ENCODE data around the gene C10orf90.

C10orf90 gene

GRCh38 chr10:126632705-126633104 is 37.8 kb downstream of the C10orf90 start:
- H3K9me3 Mint-ChIP-seq = no peaks in the 10 kb centered on the region
- H3K27ac Mint-ChIP-seq = no peak overlapping the region
- DNase-seq (no peak), ATAC-seq (no peak)
- H3K36me3 Mint-ChIP-seq (ENCODE audit: low read depth) = no peaks in the 10 kb centered on the region
- H3K27me3 Mint-ChIP-seq = no peaks in the 10 kb centered on the region
- H3K4me3 Mint-ChIP-seq = no peak overlapping the region
- H3K4me1 Mint-ChIP-seq = no peaks in the 10 kb centered on the region

GRCh38 chr10:126629925-126630624 is 40.4 kb downstream of the C10orf90 start:
- Mint-ChIP-seq H3K27ac (no peak overlapping the region), H3K27me3 (no peaks in the 10 kb centered on the region), H3K4me1 (no peaks in the 10 kb centered on the region), H3K9me3 (no peaks in the 10 kb centered on the region), H3K36me3 (ENCODE audit: low read depth) (no peaks in the 10 kb centered on the region), H3K4me3 (no peak overlapping the region)
- DNase-seq (no peak), ATAC-seq (no peak)

DNA sequence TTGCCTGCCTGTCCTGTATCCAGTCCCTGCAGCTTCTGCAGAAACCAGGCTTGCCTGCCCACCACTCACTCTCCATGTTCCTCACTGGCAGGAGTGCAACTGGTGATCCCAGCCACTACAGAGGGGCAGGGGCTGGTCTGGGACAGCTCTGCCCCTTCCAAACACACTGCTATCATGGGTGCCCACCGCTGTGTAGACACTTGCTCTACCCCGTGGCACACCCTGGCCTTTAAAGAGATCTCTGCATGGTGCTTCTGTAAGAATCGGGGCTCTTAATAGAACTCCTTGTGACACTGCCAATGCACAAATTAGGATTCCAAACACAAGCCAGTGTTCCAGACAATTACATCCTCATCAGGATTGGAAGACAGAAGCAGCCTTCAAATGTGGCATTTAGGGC is 41.7 kb downstream of the C10orf90 start:
- H3K4me1 Mint-ChIP-seq = no peaks in the 10 kb centered on the region
- no peaks in the 10 kb centered on the region for H3K27me3 Mint-ChIP-seq
- H3K36me3 Mint-ChIP-seq (ENCODE audit: low read depth) = no peaks in the 10 kb centered on the region
- DNase-seq = no peak
- H3K9me3 Mint-ChIP-seq = no peaks in the 10 kb centered on the region
- no peak for ATAC-seq
- no peak overlapping the region for H3K27ac Mint-ChIP-seq
- H3K4me3 Mint-ChIP-seq = no peak overlapping the region

DNA sequence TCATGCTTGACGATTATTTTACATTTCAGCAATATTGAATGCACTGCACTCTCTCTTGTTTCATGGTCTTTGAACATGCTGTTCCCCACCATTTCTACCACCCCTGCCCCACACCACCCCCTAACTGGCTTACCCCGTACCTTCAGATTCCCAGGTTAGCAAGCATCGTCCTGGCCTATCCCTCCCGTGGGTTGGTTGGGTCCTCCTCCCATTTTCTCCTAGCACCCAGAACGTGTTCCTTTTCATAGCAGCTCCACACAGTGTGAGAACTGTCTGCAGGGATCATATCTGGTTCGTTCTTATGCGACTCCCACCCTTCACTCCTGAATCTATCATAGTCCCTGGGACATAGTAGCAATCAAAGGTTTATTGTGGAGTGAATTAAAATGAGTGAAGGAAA is 48.6 kb downstream of the C10orf90 start:
- H3K4me1 Mint-ChIP-seq = no peaks in the 10 kb centered on the region
- H3K27me3 Mint-ChIP-seq = no peaks in the 10 kb centered on the region
- ATAC-seq (no peak), DNase-seq (no peak)
- no peak overlapping the region for H3K27ac Mint-ChIP-seq
- H3K9me3 Mint-ChIP-seq = no peaks in the 10 kb centered on the region
- H3K36me3 Mint-ChIP-seq (ENCODE audit: low read depth) = no peaks in the 10 kb centered on the region
- H3K4me3 Mint-ChIP-seq = no peak overlapping the region

DNA sequence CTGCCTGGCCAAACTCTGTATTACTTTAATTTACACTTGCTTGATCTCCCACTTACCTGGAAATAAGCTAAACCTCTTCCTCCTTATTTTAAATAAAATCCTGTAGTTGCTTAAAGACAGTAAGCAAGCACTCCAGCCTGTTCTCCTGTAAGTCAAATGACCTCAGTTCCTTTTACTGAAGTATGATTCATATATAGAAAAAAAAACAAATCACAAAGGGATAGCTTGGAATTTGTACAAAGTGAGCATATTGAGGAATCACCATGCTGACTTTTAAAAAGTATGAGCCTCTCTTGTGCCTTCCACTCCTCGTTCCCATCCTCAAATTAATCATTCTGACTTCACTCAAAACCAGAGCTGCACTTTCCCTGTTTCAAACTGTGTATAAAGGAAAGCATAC is 52.0 kb downstream of the C10orf90 start:
- no peak for ATAC-seq
- DNase-seq = no peak

DNA sequence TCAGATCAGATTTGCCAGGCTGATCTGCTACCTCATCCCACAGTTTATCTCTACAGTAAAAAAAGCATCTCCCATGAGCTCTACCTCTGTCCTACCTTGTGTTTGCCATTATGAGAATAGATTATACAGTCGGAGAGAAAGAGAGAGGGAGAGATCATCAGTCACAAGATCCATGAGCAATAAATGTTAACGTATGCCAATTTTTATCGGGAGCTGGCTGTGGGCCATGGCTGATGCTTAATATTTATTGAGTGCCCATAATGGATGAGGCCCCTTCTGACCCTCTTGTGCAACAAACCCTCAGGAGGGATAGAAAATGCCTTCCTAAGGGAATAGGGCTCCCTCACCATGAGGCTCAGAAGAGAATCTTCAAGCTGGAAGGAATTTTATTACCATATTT is 52.8 kb downstream of the C10orf90 start:
- no peaks in the 10 kb centered on the region for H3K27me3 Mint-ChIP-seq
- H3K4me1 Mint-ChIP-seq = no peaks in the 10 kb centered on the region
- ATAC-seq (no peak), DNase-seq (no peak)
- H3K9me3 Mint-ChIP-seq = no peaks in the 10 kb centered on the region
- no peak overlapping the region for H3K27ac Mint-ChIP-seq
- H3K36me3 Mint-ChIP-seq (ENCODE audit: low read depth) = no peaks in the 10 kb centered on the region
- no peak overlapping the region for H3K4me3 Mint-ChIP-seq

More for the DNA sequence above, 52.0 kb downstream of the C10orf90 start:
- Mint-ChIP-seq H3K27ac (no peak overlapping the region), H3K9me3 (no peaks in the 10 kb centered on the region), H3K27me3 (no peaks in the 10 kb centered on the region), H3K4me3 (no peak overlapping the region), H3K36me3 (ENCODE audit: low read depth) (no peaks in the 10 kb centered on the region), H3K4me1 (no peaks in the 10 kb centered on the region)

DNA sequence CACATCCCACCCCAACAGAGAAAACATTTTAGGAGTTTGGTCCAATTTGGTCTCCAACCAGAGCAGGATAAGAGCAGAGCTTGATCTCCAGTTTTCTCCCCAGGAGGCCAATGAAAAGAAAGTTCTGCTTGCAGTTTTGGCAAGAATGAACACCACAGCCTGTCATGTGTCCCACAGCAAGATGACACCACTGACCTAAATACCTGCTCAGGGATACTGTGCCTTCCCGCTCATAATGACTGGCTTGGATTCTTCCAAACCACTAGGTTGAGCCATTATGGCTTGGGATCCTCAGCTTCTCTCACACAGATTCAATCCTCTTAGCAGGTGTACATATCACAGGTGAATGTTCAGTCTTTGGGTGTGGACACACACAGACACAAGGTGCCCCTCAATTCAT is 53.3 kb downstream of the C10orf90 start:
- Mint-ChIP-seq H3K9me3 (no peaks in the 10 kb centered on the region), H3K27me3 (no peaks in the 10 kb centered on the region), H3K27ac (no peak overlapping the region), H3K36me3 (ENCODE audit: low read depth) (no peaks in the 10 kb centered on the region), H3K4me3 (no peak overlapping the region), H3K4me1 (no peaks in the 10 kb centered on the region)
- no peak for DNase-seq
- ATAC-seq = no peak

GRCh38 chr10:126616737-126617136 is 53.8 kb downstream of the C10orf90 start:
- DNase-seq = no peak
- Mint-ChIP-seq H3K9me3 (no peaks in the 10 kb centered on the region), H3K36me3 (ENCODE audit: low read depth) (no peaks in the 10 kb centered on the region), H3K27me3 (no peaks in the 10 kb centered on the region), H3K4me3 (no peak overlapping the region), H3K4me1 (no peaks in the 10 kb centered on the region), H3K27ac (no peak overlapping the region)
- no peak for ATAC-seq

- H3K27ac Mint-ChIP-seq = no peak overlapping the region
- DNase-seq (no peak), ATAC-seq (no peak)
- no peaks in the 10 kb centered on the region for H3K4me1 Mint-ChIP-seq
- H3K9me3 Mint-ChIP-seq = peaks cover 4% of the 10 kb centered on the region
- H3K27me3 Mint-ChIP-seq = no peaks in the 10 kb centered on the region
- no peak overlapping the region for H3K4me3 Mint-ChIP-seq
- H3K36me3 Mint-ChIP-seq (ENCODE audit: low read depth) = no peaks in the 10 kb centered on the region
These were observed 59.2 kb downstream of the C10orf90 start for GRCh38 chr10:126611303-126611702.

DNA sequence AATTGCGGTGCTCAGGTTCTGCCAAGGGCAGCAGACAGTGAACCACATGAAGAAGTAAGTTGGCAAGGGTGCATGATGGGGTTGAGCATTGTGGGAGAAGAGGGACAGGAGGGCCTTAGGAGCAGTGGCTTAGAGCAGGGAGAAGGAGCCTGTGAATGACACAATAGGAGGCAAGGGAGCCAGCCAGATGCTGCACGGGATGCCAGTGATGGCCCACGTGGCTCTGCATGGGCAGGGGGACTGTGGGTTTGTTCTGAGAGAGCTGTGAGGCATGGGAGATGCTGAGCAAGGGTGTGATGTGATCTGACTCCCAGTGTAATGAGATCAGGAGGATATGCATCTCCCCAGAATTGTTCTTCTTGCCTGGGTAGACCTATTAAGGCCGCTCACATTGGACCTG is 60.9 kb downstream of the C10orf90 start:
- Mint-ChIP-seq H3K4me3 (no peak overlapping the region), H3K27ac (no peak overlapping the region), H3K9me3 (peaks cover 4% of the 10 kb centered on the region), H3K4me1 (no peaks in the 10 kb centered on the region), H3K36me3 (ENCODE audit: low read depth) (no peaks in the 10 kb centered on the region), H3K27me3 (no peaks in the 10 kb centered on the region)
- DNase-seq = no peak
- ATAC-seq = no peak

DNA sequence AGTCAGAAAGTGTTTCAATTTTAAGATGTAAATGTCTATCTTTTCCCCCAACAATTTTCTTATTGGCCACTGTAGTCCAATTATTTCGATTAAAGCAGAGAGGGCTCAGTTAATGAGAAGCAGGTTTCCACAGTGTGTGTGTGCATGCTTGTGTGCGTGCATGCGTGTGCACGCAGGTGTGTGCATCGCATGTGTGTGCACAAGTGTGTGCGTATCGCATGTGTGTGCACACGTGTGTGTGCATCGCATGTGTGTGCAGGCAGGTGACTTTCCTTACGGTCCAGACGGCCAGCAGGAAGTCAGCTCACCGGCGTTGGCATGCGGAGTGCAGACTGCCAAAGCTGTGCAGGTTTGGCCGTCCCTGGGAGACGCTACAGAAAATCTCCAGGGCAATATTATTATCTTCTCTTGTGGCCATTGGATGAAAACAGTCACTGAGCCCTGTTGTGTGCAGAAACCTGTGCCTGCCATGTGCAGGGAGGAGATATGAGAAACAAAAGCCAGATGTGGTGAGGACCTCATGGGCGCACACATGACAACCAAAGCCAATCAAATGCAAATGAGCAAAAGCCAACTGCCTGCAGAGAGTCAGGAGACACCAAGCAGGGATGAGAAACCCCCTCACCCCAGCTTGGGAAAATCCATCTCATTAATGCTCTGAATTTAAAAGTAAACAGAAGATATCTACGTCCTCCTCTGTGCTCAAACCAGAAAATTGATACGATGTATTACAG is 70.4 kb downstream of the C10orf90 start:
- H3K27ac Mint-ChIP-seq = no peak overlapping the region
- DNase-seq (no peak), ATAC-seq (no peak)
- no peaks in the 10 kb centered on the region for H3K36me3 Mint-ChIP-seq (ENCODE audit: low read depth)
- no peak overlapping the region for H3K4me3 Mint-ChIP-seq
- H3K9me3 Mint-ChIP-seq = no peaks in the 10 kb centered on the region
- no peaks in the 10 kb centered on the region for H3K4me1 Mint-ChIP-seq
- no peaks in the 10 kb centered on the region for H3K27me3 Mint-ChIP-seq

DNA sequence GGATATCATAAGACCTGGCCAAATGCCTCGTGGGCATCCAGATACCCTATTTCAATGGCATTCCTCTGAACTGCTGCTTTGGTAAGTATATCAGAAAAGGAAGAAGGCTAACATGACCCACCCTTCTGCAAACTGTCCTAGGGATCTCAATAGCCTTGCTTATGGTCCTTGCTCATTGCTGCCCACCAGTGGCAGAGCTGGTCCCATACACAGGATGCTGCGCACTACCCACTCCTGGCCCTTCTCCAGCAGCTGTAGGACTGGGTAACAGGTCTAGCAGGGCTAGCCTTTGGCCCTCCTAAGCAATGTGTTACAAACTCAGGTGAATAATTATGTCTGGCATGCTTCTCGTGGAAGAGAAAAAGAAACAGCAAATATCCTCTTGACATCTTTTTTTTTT is 72.5 kb downstream of the C10orf90 start:
- DNase-seq (peak; percentile 11), ATAC-seq (peak; percentile 43)
- no peak overlapping the region for H3K4me3 Mint-ChIP-seq
- no peaks in the 10 kb centered on the region for H3K9me3 Mint-ChIP-seq
- no peak overlapping the region for H3K27ac Mint-ChIP-seq
- no peaks in the 10 kb centered on the region for H3K27me3 Mint-ChIP-seq
- H3K36me3 Mint-ChIP-seq (ENCODE audit: low read depth) = no peaks in the 10 kb centered on the region
- H3K4me1 Mint-ChIP-seq = no peaks in the 10 kb centered on the region

- Mint-ChIP-seq H3K27ac (no peak overlapping the region), H3K36me3 (ENCODE audit: low read depth) (no peaks in the 10 kb centered on the region), H3K9me3 (no peaks in the 10 kb centered on the region), H3K4me3 (no peak overlapping the region), H3K27me3 (no peaks in the 10 kb centered on the region), H3K4me1 (no peaks in the 10 kb centered on the region)
- ATAC-seq (no peak), DNase-seq (no peak)
These were observed 73.3 kb downstream of the C10orf90 start for GRCh38 chr10:126597211-126597610.

DNA sequence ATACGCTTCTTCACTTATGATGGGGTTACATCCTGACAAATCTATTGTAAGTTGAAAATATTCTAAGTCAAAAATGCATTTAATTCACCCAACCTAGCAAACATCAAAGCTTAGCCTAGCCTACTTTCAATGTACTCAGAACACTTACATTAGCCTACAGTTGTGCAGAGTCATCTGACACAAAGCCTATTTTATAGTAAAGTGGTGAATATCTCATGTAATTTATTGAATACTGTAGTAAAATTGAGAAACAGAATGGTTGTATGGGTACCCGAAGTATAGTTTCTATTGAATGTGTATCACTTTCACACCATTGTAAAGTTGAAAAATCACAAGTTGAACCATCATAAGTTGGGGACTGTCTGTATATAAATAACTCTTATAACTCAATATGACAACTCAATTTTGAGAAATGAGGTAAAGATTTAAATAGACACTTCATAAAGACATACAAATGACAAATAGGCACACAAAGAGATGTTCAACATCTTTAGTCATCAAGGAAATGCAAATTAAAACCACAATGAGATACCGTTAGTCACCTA is 73.9 kb downstream of the C10orf90 start:
- H3K27ac Mint-ChIP-seq = no peak overlapping the region
- H3K4me3 Mint-ChIP-seq = no peak overlapping the region
- no peaks in the 10 kb centered on the region for H3K4me1 Mint-ChIP-seq
- no peaks in the 10 kb centered on the region for H3K27me3 Mint-ChIP-seq
- DNase-seq (no peak), ATAC-seq (no peak)
- no peaks in the 10 kb centered on the region for H3K9me3 Mint-ChIP-seq
- no peaks in the 10 kb centered on the region for H3K36me3 Mint-ChIP-seq (ENCODE audit: low read depth)

DNA sequence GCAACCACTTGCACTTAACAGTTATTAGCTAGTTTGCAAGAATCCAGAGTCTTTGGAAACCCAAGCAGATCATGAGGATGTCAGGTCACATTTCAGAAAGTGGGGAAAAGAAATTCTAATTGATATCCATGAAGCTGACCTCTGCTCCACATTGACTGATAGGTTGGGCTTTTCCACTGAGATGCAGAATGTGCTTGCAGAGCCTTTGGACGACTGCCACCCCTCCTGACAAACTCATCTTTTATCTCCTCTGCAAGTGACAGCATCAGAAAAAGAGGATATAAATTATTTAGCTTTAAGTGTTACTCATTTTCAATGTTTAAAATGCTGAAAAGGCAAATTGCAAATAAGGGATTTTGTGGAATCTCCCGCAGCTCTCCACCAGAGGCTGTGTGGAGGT is 75.3 kb downstream of the C10orf90 start:
- DNase-seq = no peak
- no peak for ATAC-seq
- Mint-ChIP-seq H3K4me1 (no peaks in the 10 kb centered on the region), H3K4me3 (no peak overlapping the region), H3K27ac (no peak overlapping the region), H3K9me3 (no peaks in the 10 kb centered on the region), H3K27me3 (no peaks in the 10 kb centered on the region), H3K36me3 (ENCODE audit: low read depth) (no peaks in the 10 kb centered on the region)
